PC-3 (cell line): ENCODE measurements around the gene ZSWIM7.

ENCODE experiments used
- EZH2 ChIP-seq: fragments of 300-600 bp; sonication (generic); IDR thresholded peaks from one replicate; pipeline ENCODE4 v1.6.1; 2017; ENCODE audit warnings: antibody characterized with exemption, mild to moderate bottlenecking, low read length; ENCODE audit not compliant: unreplicated experiment
- EZH2phosphoT487 ChIP-seq: fragments of 300-600 bp; sonication (generic); IDR thresholded peaks from 2 replicates; pipeline ENCODE4 v1.6.1; 2018; ENCODE audit warnings: mild to moderate bottlenecking, antibody characterized with exemption, low read length, borderline replicate concordance
- TF ChIP-seq, protein P1 (sequence below): fragments of 300-600 bp; sonication (generic); conservative IDR thresholded peaks from 2 replicates; pipeline ENCODE4 v1.5.1; 2017; ENCODE audit warnings: antibody characterized with exemption, low read depth, mild to moderate bottlenecking, low read length

GRCh38 chr17:16001226-16001897, 1.9 kb upstream of the ZSWIM7 start:
- TF ChIP-seq, protein P1, sequence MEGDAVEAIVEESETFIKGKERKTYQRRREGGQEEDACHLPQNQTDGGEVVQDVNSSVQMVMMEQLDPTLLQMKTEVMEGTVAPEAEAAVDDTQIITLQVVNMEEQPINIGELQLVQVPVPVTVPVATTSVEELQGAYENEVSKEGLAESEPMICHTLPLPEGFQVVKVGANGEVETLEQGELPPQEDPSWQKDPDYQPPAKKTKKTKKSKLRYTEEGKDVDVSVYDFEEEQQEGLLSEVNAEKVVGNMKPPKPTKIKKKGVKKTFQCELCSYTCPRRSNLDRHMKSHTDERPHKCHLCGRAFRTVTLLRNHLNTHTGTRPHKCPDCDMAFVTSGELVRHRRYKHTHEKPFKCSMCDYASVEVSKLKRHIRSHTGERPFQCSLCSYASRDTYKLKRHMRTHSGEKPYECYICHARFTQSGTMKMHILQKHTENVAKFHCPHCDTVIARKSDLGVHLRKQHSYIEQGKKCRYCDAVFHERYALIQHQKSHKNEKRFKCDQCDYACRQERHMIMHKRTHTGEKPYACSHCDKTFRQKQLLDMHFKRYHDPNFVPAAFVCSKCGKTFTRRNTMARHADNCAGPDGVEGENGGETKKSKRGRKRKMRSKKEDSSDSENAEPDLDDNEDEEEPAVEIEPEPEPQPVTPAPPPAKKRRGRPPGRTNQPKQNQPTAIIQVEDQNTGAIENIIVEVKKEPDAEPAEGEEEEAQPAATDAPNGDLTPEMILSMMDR: no peak
- TF ChIP-seq EZH2: no peak
- TF ChIP-seq EZH2phosphoT487: no peak
